Stimulated activated CD4-positive, alpha-beta T cell treated with anti-CD3 and anti-CD28 coated beads, TNF-alpha, amount 100 ng/mL, for 48 hours (primary cell): ENCODE results near the gene NAA20.
A peak's percentile ranks its signal among the peaks of the same experiment; 100 is the strongest.

ENCODE experiments used
- DNase-seq, 3 donors: peaks; one replicate each; pipeline ENCODE4 v3.0.0-alpha.2; 2020; ENCODE audit warnings: low read depth in 3 of 3

NAA20 gene

GRCh38 chr20:20017001-20017843 is at the start of gene NAA20:
Gene NAA20, plus strand, starts transcription at chr20:20017362. Its CDS starts 35 bp downstream, at chr20:20017397.
- peak; percentile 85 to 90 (median 86) for DNase-seq

- no peak for DNase-seq
These were observed 49.7 kb upstream of the NAA20 start for GRCh38 chr20:19967445-19967844.

GRCh38 chr20:19968028-19968427 is 49.1 kb upstream of the NAA20 start:
- DNase-seq: no peak

GRCh38 chr20:19968466-19969073 is 48.6 kb upstream of the NAA20 start:
- no peak for DNase-seq

- DNase-seq: no peak
These were observed 48.1 kb upstream of the NAA20 start for GRCh38 chr20:19969106-19969505.

GRCh38 chr20:19969507-19970255 is 47.5 kb upstream of the NAA20 start:
- no peak for DNase-seq

GRCh38 chr20:19970256-19970765 is 46.9 kb upstream of the NAA20 start:
- DNase-seq: no peak

GRCh38 chr20:19971116-19971515 is 46.0 kb upstream of the NAA20 start:
- DNase-seq: no peak

- DNase-seq: no peak
These were observed 43.1 kb upstream of the NAA20 start for GRCh38 chr20:19973961-19974629.

GRCh38 chr20:19974630-19975435 is 42.3 kb upstream of the NAA20 start:
- DNase-seq: no peak

GRCh38 chr20:19975436-19975799 is 41.7 kb upstream of the NAA20 start:
- DNase-seq: no peak

GRCh38 chr20:19975901-19976300 is 41.3 kb upstream of the NAA20 start:
- DNase-seq: no peak

- DNase-seq: no peak
These were observed 40.4 kb upstream of the NAA20 start for GRCh38 chr20:19976595-19977372.

GRCh38 chr20:19977373-19977770 is 39.8 kb upstream of the NAA20 start:
- DNase-seq: no peak

GRCh38 chr20:19978511-19979210 is 38.5 kb upstream of the NAA20 start:
- no peak for DNase-seq

GRCh38 chr20:19981031-19981451 is 36.1 kb upstream of the NAA20 start:
- no peak for DNase-seq

GRCh38 chr20:19986419-19986818 is 30.7 kb upstream of the NAA20 start:
- DNase-seq: no peak

- DNase-seq: no peak
These were observed 30.1 kb upstream of the NAA20 start for GRCh38 chr20:19987046-19987445.

GRCh38 chr20:19990850-19991249 is 26.3 kb upstream of the NAA20 start:
- no peak for DNase-seq

GRCh38 chr20:19991308-19991707 is 25.9 kb upstream of the NAA20 start:
- no peak for DNase-seq
